Stimulated activated CD8-positive, alpha-beta memory T cell treated with anti-CD3 and anti-CD28 coated beads, Interleukin-4, amount 100 ng/mL, for 1 hour (primary cell): Measurements from ENCODE around the gene QRSL1.
"Not testable (repeated sequence)": the region's sequence is repeated elsewhere in the genome, so short reads cannot be mapped to it uniquely, and the experiment has no call there.

Experiments used
- DNase-seq, 2 donors: peaks; one replicate each; pipeline ENCODE4 v3.0.0-alpha.2; 2020; ENCODE audit warnings: low read depth in 2 of 2, low spot score in 1 of 2

QRSL1 gene

GRCh38 chr6:106674541-106675229 lies 45.3 kb downstream of the QRSL1 start:
- no peak for DNase-seq

GRCh38 chr6:106677282-106677681 lies 47.9 kb downstream of the QRSL1 start:
- DNase-seq, result no peak

- DNase-seq, result no peak
Measured at GRCh38 chr6:106684011-106684410, 54.6 kb downstream of the QRSL1 start.

GRCh38 chr6:106685833-106686232 lies 56.5 kb downstream of the QRSL1 start:
- DNase-seq, result no peak

GRCh38 chr6:106688177-106688951 lies 59.0 kb downstream of the QRSL1 start:
- no peak for DNase-seq

- DNase-seq, result no peak
Measured at GRCh38 chr6:106692112-106692818, 62.9 kb downstream of the QRSL1 start.

- DNase-seq, result no peak
Measured at GRCh38 chr6:106692819-106693208, 63.4 kb downstream of the QRSL1 start.

GRCh38 chr6:106693418-106693817 lies 64.0 kb downstream of the QRSL1 start:
- DNase-seq, result no peak

GRCh38 chr6:106694343-106694742 lies 65.0 kb downstream of the QRSL1 start:
- no peak for DNase-seq

- no peak for DNase-seq
Measured at GRCh38 chr6:106700581-106700980, 71.2 kb downstream of the QRSL1 start.

GRCh38 chr6:106701201-106701600 lies 71.8 kb downstream of the QRSL1 start:
- not testable (repeated sequence) for DNase-seq

- DNase-seq, result no peak
Measured at GRCh38 chr6:106702046-106702445, 72.7 kb downstream of the QRSL1 start.

- no peak for DNase-seq
Measured at GRCh38 chr6:106702451-106703110, 73.2 kb downstream of the QRSL1 start.

GRCh38 chr6:106704327-106704726 lies 74.9 kb downstream of the QRSL1 start:
- no peak for DNase-seq

GRCh38 chr6:106705156-106705555 lies 75.8 kb downstream of the QRSL1 start:
- no peak for DNase-seq

GRCh38 chr6:106710580-106710979 lies 81.2 kb downstream of the QRSL1 start:
- no peak for DNase-seq

GRCh38 chr6:106714281-106714680 lies 84.9 kb downstream of the QRSL1 start:
- no peak for DNase-seq

- no peak for DNase-seq
Measured at GRCh38 chr6:106715922-106716321, 86.5 kb downstream of the QRSL1 start.

GRCh38 chr6:106716966-106717365 lies 87.6 kb downstream of the QRSL1 start:
- no peak for DNase-seq
